GM20431 (cell line): ENCODE measurements around the gene DOHH.

ENCODE experiments used
- in situ Hi-C: fragments of 300-500 bp; cut with MseI, MboI; formaldehyde crosslinking; loops from one replicate; pipeline ENCODE4 v1.15.0; 2020; ENCODE audit warnings: low sequenced_read_pairs; ENCODE audit not compliant: unreplicated experiment

Gene DOHH

GRCh38 chr19:3506384-3507340, 6.2 kb upstream of the DOHH start:
- in situ Hi-C loops = no loop called here

- in situ Hi-C loops = no loop called here
Measured at GRCh38 chr19:3505598-3506383, 5.3 kb upstream of the DOHH start, which contains the start of gene FZR1. TSS of gene FZR1 (plus strand) at chr19:3506311. CDS start at chr19:3522990, 16,679 bp downstream.

GRCh38 chr19:3504735-3505134, 4.3 kb upstream of the DOHH start:
- in situ Hi-C loops = no loop called here

GRCh38 chr19:3503036-3503572, 2.6 kb upstream of the DOHH start:
- in situ Hi-C loops = no loop called here

- in situ Hi-C loops = no loop called here
Measured at GRCh38 chr19:3501780-3502179, 1.3 kb upstream of the DOHH start.

GRCh38 chr19:3499738-3500428, 591 bp downstream of the DOHH start:
- in situ Hi-C loops = no loop called here

- in situ Hi-C loops = no loop called here
Measured at GRCh38 chr19:3497757-3498520, 2.5 kb downstream of the DOHH start.

- in situ Hi-C loops = no loop called here
Measured at GRCh38 chr19:3496392-3497273, 3.8 kb downstream of the DOHH start.

GRCh38 chr19:3494559-3494958, 5.9 kb downstream of the DOHH start:
- in situ Hi-C loops = no loop called here

GRCh38 chr19:3494051-3494450, 6.4 kb downstream of the DOHH start:
- in situ Hi-C loops = no loop called here

- in situ Hi-C loops = no loop called here
Measured at GRCh38 chr19:3493651-3494050, 6.8 kb downstream of the DOHH start.

GRCh38 chr19:3492919-3493318, 7.6 kb downstream of the DOHH start:
- in situ Hi-C loops = no loop called here

- in situ Hi-C loops = no loop called here
Measured at GRCh38 chr19:3492131-3492839, 8.2 kb downstream of the DOHH start.

GRCh38 chr19:3491396-3492119, 8.9 kb downstream of the DOHH start:
- in situ Hi-C loops = no loop called here

- in situ Hi-C loops = loop anchor here (5.0 kb wide), 1 partner anchor 156 kb away; no protein-coding TSS in a partner anchor
Measured at GRCh38 chr19:3483226-3483628, 17.2 kb downstream of the DOHH start, which contains the start of gene SMIM44. TSS of gene SMIM44 (minus strand) at chr19:3483441. CDS start at chr19:3483403, 38 bp downstream.

- in situ Hi-C loops = loop anchor here (5.0 kb wide), 1 partner anchor 155 kb away; no protein-coding TSS in a partner anchor
Measured at GRCh38 chr19:3482507-3483225, 17.8 kb downstream of the DOHH start.
